Neural cell (in vitro differentiated cells): Measurements from ENCODE around the gene CCDC33.

ENCODE experiments used
- CTCF ChIP-seq: fragments of 450-650 bp; IDR thresholded peaks from 2 replicates; pipeline ENCODE4 v1.5.1; 2014; ENCODE audit warnings: antibody characterized with exemption, mild to moderate bottlenecking, moderate library complexity; ENCODE audit not compliant: poor library complexity, severe bottlenecking
- EZH2 ChIP-seq: fragments of 200-600, 300-800 bp; shearing (Covaris generic), sonication (generic); IDR thresholded peaks from 2 replicates; pipeline ENCODE4 v1.6.1; 2014; ENCODE audit warnings: antibody characterized with exemption, low read length, borderline replicate concordance, mild to moderate bottlenecking; ENCODE audit not compliant: insufficient read depth, poor library complexity, severe bottlenecking
- MXI1 ChIP-seq: fragments of 450-650 bp; conservative IDR thresholded peaks from 2 replicates; pipeline ENCODE4 v1.6.1; 2014; ENCODE audit warnings: antibody characterized with exemption, mild to moderate bottlenecking; ENCODE audit not compliant: poor library complexity, severe bottlenecking
- POLR2AphosphoS5 ChIP-seq: IDR thresholded peaks from 2 replicates; pipeline ENCODE4 v1.6.1; 2012
- RAD21 ChIP-seq: fragments of 450-650 bp; conservative IDR thresholded peaks from 2 replicates; pipeline ENCODE4 v1.6.1; 2014; ENCODE audit warnings: antibody characterized with exemption, mild to moderate bottlenecking, moderate library complexity
- TF ChIP-seq, protein P1 (sequence below): IDR thresholded peaks from 2 replicates; pipeline ENCODE4 v1.6.1; 2012; ENCODE audit warnings: borderline replicate concordance

GRCh38 chr15:74210729-74211128 lies 25.4 kb upstream of the CCDC33 start:
- no peak for TF ChIP-seq CTCF
- TF ChIP-seq EZH2 = no peak
- no peak for TF ChIP-seq POLR2AphosphoS5
- no peak for TF ChIP-seq MXI1
- TF ChIP-seq RAD21 = no peak
- TF ChIP-seq, protein P1, sequence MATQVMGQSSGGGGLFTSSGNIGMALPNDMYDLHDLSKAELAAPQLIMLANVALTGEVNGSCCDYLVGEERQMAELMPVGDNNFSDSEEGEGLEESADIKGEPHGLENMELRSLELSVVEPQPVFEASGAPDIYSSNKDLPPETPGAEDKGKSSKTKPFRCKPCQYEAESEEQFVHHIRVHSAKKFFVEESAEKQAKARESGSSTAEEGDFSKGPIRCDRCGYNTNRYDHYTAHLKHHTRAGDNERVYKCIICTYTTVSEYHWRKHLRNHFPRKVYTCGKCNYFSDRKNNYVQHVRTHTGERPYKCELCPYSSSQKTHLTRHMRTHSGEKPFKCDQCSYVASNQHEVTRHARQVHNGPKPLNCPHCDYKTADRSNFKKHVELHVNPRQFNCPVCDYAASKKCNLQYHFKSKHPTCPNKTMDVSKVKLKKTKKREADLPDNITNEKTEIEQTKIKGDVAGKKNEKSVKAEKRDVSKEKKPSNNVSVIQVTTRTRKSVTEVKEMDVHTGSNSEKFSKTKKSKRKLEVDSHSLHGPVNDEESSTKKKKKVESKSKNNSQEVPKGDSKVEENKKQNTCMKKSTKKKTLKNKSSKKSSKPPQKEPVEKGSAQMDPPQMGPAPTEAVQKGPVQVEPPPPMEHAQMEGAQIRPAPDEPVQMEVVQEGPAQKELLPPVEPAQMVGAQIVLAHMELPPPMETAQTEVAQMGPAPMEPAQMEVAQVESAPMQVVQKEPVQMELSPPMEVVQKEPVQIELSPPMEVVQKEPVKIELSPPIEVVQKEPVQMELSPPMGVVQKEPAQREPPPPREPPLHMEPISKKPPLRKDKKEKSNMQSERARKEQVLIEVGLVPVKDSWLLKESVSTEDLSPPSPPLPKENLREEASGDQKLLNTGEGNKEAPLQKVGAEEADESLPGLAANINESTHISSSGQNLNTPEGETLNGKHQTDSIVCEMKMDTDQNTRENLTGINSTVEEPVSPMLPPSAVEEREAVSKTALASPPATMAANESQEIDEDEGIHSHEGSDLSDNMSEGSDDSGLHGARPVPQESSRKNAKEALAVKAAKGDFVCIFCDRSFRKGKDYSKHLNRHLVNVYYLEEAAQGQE = no peak
